Measurements from ENCODE around the gene ABCC8.

Gene ABCC8

DNA sequence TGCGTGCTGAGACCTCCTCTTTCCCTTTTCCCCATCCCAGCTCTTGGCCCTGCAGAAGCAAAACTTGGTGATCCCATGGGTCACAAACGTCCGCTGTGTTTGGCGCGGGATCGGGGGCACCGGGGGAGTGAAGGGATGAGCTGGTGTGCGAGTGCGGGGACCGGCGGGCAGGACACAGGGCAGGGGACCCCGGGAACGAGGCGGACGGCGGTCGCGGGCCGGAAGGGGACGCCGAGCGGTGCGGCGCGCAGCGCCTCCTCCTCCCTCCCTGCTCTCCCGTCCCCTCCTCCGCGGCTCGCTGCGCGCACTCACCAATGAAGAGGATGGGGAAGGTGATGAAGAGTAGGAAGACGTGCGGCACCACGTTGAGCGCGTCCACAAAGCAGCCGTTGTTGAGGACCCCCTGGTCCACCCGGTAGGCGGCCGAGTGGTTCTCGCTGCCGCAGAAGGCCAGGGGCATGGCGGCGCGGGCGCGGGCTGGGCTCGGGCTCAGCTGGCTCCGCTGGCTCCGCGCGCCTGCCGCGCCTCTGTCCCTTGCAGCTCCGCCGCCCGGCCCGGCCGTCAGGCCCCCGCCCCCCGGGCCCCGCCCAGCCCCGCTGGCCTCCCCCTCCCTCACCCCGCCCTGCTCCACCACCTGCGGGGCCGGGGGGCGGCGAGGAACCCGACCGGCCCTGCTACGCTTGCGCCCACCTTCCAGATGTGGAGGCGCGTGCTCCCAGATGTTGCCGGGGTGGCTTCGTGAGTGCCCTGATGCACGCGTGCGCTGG is at the start of gene ABCC8:
ABCC8 (minus strand) TSS at position 529 of the 767 bp plus-strand sequence; CDS start at position 460, 69 bp downstream.
- no peak for DNase-seq

DNA sequence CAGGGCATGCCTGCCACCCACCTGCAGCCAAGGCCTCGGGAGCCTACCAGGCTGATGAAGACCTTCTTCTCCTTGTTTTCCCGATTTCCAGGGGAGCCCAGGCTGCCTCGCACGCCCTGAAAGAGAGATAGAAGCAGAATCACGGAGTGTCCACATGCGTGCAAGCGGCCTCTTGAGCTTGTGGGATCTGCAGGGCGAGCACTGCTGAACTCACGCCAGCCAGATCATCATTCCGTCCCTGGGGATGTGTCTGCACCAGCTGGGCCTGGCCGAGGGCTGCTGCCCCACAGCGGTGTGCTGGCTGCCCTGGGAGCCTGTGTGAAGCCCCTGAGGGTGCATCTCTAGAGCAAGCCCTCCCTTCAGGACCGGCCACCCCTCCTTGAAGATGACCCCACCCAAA is 49.7 kb upstream of the ABCC8 start:
- DNase-seq: no peak

DNA sequence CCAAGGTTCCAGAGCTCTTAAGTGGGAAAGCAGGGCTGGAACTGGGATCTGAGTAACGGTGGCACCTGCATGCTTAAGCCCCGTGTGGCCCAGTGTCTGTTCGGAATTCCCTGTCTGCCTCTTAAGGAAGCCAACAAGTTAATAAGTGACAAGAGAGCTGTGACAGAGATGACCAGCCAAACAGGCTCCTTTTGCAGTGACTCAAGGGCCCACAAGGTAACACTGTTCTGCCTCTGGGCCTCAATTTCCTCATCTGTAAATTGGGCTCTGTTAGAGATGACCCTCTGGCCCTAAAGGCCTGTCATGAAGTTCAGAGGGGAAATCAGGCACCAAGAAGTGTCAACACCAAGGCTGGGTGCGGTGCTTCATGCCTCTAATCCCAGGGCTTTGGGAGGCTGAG is 48.9 kb upstream of the ABCC8 start:
- no peak for DNase-seq

DNA sequence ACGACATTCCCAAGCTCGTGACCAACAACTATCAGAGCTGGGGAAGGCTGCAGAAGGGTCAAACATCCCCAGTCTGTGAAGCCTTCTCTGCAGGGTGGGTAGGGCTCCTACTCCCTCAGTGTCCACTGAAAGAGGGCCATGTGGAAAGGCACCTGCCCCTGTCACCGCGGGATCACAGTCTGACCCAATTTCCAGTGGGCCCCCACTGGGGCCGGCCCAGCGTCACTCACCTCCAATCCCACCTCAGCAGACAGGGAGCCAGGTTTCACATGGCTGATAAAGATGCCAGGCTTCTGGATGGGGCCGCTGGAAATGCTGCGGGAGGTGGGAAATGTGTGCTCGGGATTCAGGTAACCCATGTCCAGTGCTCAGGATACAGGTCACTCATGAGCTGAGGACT is 47.6 kb upstream of the ABCC8 start:
- DNase-seq: no peak

DNA sequence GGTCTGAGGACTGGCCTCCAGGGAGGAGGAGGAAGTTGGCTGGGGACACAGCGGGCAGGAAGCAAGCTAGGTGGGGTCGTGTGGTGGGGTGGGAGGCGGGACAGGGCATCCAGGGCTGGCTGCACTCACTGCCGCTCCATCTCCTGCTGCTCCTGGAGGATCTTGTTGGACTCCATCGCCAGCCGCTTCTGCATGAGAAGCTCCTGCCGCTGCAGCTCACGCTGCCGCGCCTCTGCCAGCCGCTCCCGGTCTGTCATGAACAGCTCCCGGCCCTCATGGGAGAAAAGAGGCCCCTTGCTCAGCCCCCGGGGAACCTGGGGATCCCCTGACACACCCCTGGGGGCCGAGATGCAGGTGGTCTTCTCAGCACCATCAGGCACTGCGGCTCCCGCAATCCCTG is 46.0 kb upstream of the ABCC8 start:
- DNase-seq: no peak

DNA sequence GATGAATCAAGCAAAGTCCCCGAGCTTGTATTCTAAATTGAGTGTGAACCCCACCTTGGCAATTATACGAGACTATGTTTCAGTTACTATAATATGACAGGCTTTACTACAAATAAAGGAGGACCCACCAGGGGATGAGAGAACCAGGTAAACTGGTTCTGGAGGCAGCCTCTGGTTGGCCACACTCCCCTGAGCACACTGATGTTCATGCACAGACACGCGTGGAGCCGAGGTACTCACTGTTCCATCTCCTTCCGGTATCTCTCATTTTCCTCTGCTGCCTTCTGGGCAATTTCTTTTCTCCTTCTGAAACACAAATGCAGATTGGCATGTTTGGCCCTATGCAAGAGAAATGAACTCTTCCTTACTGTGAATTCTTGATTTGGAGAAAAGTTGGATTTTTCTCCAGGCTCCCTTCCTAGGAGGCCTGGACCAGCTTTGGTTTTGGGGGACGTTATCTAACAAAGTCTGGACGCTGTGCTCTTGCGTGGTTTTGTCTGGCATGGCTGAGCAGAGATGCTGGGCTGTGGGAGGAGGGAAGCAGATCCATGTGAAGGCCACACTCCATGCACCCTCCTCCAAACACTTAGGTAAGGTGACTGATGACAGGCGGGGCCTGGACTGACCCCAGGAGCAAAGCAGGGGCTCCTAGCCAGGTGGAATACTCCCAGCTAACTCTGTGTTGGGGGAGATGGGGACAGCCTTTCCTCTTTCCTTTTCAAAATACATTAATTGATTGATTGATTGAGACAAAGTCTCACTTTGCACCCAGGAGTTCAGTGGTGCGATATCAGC is 44.7 kb upstream of the ABCC8 start:
- no peak for DNase-seq

DNA sequence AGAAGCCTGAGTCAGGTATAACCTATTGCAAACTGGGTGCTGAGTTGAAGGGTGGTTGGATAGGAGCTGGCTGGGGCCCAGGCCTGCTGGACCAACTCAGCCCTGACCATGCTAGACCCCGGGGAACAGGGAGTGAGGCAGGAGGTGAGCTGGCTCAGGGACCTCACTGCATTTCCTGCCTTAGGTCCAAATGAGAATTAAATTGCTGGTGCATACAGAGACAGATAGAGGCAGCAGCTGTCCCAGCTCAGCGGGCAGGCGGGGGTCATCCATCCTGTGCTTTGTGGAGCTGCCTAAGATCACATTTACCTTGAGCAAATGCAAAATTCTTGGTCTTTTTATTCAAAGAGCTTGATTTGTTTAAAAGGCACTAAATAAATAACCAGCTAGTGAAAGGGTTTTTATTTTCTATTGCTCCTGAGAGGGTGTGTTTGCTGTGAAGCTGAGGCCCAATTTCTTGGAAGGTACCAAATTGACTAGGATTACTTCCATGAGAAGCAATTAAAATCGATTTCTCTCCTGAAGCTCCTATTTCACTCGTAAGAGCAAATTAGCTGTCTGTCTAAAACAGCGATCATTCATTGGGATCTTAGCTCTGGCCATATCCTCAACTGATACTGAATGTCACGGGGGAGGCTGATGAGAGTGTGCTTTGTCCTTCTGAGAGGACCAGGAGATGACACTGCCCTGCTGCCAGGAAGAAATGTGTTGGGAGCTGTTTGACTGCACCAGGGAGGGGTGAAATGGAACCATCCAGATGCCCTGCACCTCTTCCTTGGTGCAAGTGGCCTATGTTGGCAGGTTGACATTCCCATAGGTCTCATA is 42.6 kb upstream of the ABCC8 start:
- DNase-seq: no peak

DNA sequence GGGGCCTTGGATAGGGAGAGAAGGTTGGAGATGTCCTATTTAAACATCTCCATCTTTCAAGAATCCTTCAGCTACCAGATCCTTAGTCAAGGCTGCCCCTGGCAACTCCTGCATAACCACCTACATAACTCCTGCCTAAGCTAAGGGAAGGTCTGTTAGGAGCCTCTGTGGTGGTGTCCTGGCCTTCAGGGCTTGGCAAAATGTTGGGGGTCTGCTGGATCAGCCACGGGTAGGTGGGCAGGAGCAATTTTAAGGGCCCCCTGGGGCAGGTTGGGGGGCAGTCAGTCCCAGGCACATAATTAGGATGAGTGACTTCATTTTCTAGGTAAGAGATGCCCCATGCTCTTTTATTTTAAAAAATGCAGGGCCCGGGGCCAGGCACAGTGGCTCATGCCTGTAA is 41.7 kb upstream of the ABCC8 start:
- no peak for DNase-seq

DNA sequence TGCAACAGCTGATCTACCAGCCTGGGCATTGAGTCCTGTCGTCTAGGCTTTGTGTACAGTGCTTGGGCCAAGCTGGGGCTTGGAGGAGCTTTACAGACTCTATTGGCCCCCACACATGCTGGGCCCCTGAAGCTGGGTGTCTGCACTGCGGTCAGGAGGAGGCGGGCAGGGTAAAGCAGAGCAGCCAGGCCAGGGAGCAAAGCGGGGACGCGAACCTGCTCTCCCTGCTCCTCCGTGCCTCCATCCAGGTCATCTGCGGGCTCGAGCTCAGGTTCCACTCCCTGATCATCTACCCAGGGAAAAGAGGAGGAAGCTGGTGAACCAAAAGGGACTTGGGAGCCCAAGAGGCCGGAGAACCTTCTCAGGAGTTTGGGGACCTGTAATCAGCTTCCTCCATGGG is 40.5 kb upstream of the ABCC8 start:
- DNase-seq: no peak

DNA sequence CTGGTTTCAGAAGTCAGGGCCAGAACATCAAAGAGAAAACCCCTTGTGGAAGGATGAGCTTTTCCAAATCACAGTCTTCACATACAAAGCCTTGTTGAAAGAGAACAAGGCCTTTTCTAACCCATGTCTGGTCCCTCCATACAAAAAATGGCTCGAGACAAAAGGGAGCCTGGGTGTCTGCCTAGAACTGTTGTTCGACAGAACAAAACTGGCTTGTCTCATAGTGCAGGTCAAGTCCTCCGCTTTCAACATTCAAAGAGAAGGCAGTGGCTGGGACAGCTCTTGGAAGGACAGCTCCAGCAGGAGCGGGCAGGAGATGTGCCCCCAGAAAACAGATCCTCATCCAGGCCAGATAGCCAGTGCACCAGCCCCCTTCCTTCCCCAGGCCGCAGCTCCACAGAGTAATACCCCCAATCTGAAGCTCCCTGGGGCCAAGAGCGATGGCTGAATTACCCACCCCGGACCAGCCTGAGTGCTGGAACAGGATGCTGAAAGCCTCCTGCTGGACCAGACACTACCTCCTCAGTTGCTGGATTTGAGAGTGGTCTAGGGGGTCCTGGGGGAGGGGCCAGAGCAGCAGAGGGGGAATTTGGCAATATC is 40.0 kb upstream of the ABCC8 start:
- no peak for DNase-seq

DNA sequence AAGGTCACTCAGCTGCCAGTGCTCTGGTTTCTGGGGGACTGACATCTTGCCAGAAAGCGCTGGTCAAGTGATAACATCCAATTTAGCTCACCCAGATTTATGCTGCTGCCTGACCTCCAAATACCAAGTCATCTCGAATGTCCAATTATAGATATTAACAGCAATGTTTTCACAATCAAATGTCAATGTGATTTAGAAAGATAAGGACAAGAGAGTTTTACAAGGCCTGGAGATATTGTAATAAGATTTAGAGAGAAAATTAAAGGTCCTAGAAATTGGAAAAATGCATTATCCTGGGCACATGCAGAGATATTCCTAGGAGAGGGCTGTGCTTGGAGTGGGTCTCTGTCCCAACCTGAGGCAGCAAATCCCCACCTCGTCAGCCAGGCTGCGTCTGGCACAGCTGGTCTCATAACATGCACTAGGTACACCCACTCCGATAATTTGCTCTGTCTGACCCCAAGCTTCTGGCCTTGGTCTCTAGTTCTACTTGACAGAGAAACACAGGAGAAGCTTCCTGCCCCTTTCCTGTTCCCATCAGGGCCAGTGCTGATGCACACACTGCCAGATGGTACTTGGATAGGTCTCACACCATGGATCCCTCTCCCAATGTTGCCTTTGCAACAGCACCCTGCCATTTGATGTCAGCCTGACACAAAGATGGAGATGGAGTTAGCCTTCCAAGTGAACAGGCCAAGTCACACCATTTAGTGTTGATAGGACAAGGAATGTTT is 39.0 kb upstream of the ABCC8 start:
- DNase-seq: no peak

DNA sequence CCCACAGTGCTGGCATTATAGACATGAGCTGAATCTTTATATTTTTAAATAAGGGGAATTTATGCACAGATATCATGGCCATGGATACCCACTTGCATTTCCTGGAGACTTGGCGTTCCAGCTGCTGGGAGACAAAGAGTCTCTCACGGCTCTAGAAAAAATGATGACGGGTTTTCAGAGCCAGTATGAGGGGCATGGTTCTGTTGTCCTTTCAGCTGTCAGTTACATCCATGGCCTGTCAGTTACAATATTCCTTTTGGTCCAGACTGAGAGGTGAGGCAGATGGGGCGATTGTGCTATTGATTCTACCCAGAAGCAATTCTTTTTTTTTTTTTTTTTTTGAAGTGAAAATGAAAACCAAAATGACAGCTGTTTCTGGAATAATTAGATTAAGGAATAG is 37.8 kb upstream of the ABCC8 start:
- DNase-seq: no peak

DNA sequence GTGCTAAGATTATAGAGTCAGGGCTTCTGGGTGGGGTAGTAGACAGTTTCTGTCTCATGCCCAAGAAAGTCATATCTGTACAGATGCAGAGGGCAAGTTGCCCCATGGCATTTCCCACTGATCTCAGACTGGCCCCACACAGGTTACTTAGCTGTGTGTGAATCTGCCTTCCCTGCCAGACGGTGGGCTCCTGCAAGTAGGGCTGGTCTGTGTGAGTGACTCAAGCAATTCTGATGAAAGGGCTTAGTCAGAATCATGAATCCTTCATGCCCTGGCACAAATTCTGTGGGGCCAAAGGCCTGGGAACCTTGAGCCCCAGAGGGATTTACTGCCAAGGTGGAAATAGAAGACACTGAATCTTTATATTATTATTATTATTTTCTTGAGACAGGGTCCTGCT is 37.2 kb upstream of the ABCC8 start:
- no peak for DNase-seq

DNA sequence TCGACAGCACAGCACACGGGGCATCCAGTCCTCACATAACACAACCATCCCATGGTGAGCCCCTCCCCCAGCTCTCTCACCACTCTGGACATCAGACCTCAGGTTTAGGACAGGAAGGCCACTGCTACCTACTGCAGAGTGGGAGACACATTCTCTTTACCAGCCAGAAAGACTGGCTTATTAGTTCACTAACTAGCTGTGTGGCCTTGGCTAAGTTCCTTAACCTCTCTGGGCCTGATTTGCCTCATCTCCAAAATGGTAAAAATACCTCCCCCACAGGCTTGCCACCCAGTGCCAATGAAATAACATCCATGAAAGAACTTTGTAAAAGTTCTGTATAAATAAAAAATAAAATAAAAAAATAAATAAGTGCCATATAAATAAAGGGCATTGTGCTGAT is 35.5 kb upstream of the ABCC8 start:
- no peak for DNase-seq

DNA sequence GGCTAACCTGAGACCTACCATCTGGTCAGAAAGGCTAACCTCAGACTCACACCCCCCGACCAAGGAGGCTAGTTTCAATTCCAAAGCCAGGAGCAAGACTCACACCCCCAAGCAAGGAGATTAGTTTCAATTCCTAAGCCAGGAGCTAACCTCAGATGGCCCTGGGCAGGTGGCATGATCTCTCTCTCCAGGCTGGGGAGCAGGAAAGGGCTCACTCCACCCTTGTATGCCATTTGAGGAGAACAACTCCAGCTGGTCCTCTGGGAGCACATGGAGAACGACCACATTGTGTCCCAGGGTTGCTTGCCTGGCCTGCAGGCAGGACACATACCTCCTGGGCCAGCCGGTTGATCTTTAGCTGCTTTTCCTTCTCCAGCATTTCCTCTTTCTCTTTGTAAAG is 34.9 kb upstream of the ABCC8 start:
- DNase-seq: no peak

DNA sequence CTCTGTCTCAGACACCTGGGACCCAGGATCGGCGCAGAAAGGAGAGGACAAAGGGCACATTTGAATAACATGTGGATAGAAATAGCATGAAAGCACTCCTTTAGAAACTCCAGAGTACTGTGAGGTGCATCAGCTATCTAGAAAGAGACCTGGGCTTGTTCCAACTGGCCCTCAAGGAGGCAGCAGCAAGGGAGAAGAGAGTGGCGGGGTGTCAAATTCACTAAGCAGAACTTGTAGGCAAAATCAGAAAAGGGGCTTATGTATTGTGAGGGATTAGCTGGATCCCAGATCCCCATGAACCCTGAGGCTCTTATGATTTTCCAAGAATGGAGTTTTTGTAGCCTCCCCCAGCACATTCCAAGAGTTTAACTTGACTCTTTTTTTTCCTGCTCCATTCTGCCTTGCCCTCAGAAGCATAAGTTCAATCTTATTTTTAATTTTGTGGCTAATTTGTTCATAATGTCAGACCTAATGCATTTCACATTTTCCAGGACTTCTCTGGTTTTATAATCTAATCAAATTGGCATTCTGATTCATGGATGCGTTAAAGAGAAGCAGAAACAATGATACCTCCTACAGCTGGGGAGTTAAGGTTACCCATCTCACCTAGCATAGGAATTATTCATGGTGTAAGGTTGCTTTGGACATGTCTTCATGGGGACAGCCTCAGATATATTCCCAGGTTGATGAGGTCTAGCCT is 34.0 kb upstream of the ABCC8 start:
- DNase-seq: no peak

DNA sequence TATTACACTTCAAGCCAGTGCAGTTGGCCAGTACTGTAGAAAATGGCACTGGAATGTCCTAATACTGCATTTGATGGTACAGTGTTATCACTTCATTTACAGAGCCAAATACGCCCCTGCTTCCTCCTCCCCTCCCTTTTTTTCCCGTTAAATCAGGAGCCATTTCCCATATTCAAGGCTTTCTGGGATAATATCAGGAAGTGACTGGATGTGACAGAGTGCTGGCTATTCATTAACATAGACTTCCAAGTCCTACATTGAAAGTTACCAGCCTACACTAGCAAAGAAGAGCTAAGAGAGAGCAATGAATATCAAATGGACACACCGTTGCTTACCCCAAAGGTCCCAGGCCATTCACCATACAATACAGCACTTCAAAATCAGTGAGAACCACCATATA is 32.1 kb upstream of the ABCC8 start:
- DNase-seq: no peak

DNA sequence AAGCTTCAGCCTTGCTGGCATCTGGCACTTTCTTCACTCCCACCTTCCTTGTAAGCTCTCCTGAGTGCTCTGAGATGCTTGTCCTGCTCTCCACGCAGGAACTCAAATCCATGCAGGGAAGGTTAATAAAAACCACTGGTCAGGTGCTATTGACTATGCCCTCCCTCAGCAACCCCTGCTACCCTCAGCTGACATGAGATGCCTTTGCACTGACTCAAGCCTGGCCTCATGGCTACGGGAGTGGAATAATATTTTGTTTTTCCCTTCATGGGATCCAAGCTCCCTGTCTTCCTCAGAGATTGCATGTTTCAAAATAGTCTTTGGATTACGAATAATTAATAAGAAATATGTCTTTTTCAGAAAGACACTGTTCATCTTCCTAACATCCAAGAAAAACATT is 31.7 kb upstream of the ABCC8 start:
- DNase-seq: no peak

DNA sequence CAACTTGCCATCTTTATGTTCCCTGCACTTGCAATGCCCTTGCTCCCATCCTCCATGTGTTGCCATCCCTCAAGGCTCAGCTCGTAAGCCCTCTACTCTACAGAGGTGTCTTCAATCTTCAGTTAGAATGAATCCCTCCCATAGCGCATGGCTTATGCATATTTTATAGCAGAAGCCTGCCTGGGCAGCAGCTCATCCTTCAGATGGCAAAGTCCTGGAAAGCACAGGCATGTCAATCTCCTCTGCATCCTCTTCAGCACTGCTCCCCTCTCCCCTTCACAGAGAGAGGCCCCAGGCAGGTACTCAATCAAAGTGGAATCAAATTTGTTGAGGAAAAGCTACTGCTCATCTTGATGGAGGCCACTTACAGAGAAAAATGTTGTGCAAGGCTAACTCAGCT is 31.1 kb upstream of the ABCC8 start:
- DNase-seq: no peak

DNA sequence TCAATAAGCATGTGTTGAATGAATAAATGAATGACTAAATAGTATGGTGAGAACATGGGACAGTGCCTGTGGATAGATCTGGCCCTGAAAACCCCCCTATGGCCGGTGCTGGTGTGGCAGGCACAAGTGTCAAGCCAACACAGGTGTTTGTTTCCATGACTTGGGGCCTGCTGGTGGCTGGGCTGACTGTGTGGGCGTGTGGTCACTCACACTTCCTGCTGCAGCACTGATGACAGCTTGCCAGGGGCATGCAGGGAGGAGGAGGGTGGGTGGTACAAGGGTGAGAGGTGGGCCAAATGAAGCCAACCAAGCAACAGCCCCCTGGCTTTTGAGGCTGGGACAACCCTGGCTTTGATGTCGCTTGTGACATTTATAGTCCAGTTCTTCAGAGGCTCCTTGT is 30.3 kb upstream of the ABCC8 start:
- DNase-seq: no peak

DNA sequence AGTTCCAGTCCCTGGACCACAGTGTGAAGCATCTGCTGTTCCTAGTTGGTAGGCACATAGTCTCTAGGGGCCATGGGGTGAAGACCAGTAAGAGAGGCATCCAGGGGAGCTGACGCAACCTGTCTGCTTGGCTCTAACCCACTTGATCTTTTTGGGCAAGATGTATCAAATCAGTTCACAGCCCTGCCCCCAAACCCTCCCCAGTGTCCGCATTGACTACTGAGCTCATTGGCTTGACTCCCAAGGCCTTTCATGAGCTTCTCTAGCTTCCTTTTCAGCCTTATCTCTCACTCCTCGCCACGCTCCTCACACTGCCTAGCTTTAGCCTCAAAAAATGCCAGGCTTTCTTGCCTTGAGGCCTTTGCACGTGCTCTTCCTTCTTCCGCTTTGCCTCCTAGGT is 29.7 kb upstream of the ABCC8 start:
- no peak for DNase-seq

DNA sequence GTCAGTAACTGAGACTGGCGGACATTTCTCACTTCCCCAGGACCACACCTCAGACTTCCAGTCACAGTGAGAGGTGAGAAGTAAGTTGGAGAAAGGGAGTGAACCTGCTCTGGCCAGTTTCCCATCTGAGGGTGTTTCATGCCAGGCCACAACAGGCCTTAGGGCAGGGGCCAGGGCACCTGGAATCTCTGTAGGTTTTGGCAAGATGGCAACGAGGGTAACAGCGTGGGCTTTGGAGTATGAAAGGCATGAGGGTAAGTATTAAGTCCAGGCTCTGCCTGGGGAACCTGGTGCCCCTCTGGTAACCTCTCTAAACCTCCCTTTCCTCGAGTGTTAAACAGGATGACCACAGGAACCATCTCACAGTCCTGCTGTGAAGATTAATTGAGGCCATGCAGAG is 28.5 kb upstream of the ABCC8 start:
- no peak for DNase-seq
